Measurements from ENCODE around the gene HIPK2. TPM values are rescaled to one million over a fixed set of nuclear protein-coding genes. Genes with fewer than 3 reads are reported as not detected.

HIPK2 gene
- total RNA-seq, 2 experiments from 2014 or later = 6.2 to 7.9 TPM

GRCh38 chr7:139767561-139767982 lies 10.2 kb downstream of the HIPK2 start:
- no peaks in the 10 kb centered on the region for H3K79me2 ChIP-seq (ENCODE audit: insufficient read depth, low read depth, low read length)
- peak; percentile 74 for DNase-seq (ENCODE audit: low spot score)
- peaks cover 24% of the 10 kb centered on the region for H3K4me1 ChIP-seq (ENCODE audit: insufficient read depth, low read length, poor library complexity, severe bottlenecking)
- intact Hi-C loops (cut with micrococcal nuclease; ENCODE audit: unreplicated experiment) = no loop called here
- peak overlapping the region; percentile 53 for H3K27ac ChIP-seq (ENCODE audit: low read depth, low read length, poor library complexity, severe bottlenecking)
- H3K36me3 ChIP-seq (ENCODE audit: insufficient read depth, low read length) = no peaks in the 10 kb centered on the region
- H3K9me3 ChIP-seq (ENCODE audit: low read length) = no peaks in the 10 kb centered on the region
- no peak for TF ChIP-seq EZH2phosphoT487 (IDR thresholded peaks at IDR 0.05; ENCODE audit: borderline replicate concordance, low read depth, low read length)
- TF ChIP-seq CTCF (conservative IDR thresholded peaks at IDR 0.05; ENCODE audit: low read length) = no peak
- POLR2A ChIA-PET = interaction anchor here (0.6 kb wide), 3 partner anchors 62 to 1106 kb away, joined by 3 read pairs; no protein-coding TSS in a partner anchor
- peak overlapping the region; percentile 42 for H3K4me2 ChIP-seq (ENCODE audit: low read length)
- H4K20me1 ChIP-seq (ENCODE audit: insufficient read depth, low read length) = no peaks in the 10 kb centered on the region
- CTCF ChIA-PET (ENCODE audit: unreplicated experiment) = no interaction called here
- H3K9me2 ChIP-seq (ENCODE audit: insufficient read depth, low read length) = no peaks in the 10 kb centered on the region
- H2AFZ ChIP-seq (ENCODE audit: low read length) = no peak overlapping the region
- no peak overlapping the region for H3K4me3 ChIP-seq (ENCODE audit: low read depth, low read length, poor library complexity, severe bottlenecking)
- no TSS peak for BruUV-seq (replicated peaks)

GRCh38 chr7:139765143-139765542 lies 12.7 kb downstream of the HIPK2 start:
- Histone ChIP-seq H3K9me2 (ENCODE audit: insufficient read depth, low read length) (no peaks in the 10 kb centered on the region), H4K20me1 (ENCODE audit: insufficient read depth, low read length) (no peaks in the 10 kb centered on the region), H3K4me3 (ENCODE audit: low read depth, low read length, poor library complexity, severe bottlenecking) (no peak overlapping the region), H3K79me2 (ENCODE audit: insufficient read depth, low read depth, low read length) (no peaks in the 10 kb centered on the region), H3K36me3 (ENCODE audit: insufficient read depth, low read length) (no peaks in the 10 kb centered on the region), H3K27ac (ENCODE audit: low read depth, low read length, poor library complexity, severe bottlenecking) (no peak overlapping the region), H3K4me1 (ENCODE audit: insufficient read depth, low read length, poor library complexity, severe bottlenecking) (peaks cover 24% of the 10 kb centered on the region), H3K4me2 (ENCODE audit: low read length) (no peak overlapping the region), H2AFZ (ENCODE audit: low read length) (no peak overlapping the region), H3K9me3 (ENCODE audit: low read length) (no peaks in the 10 kb centered on the region)
- CTCF ChIA-PET (ENCODE audit: unreplicated experiment) = no interaction called here
- no peak for DNase-seq (ENCODE audit: low spot score)
- POLR2A ChIA-PET = interaction anchor here (0.6 to 0.7 kb wide), 2 partner anchors 18 to 1988 kb away, joined by 3 to 4 read pairs; no protein-coding TSS in a partner anchor
- intact Hi-C loops (cut with micrococcal nuclease; ENCODE audit: unreplicated experiment) = no loop called here
- TF ChIP-seq EZH2phosphoT487 (IDR thresholded peaks at IDR 0.05; ENCODE audit: borderline replicate concordance, low read depth, low read length) = no peak
- no peak for TF ChIP-seq CTCF (conservative IDR thresholded peaks at IDR 0.05; ENCODE audit: low read length)
- BruUV-seq (replicated peaks) = no TSS peak

GRCh38 chr7:139763330-139763729 lies 14.5 kb downstream of the HIPK2 start:
- H3K4me3 ChIP-seq (ENCODE audit: low read depth, low read length, poor library complexity, severe bottlenecking) = no peak overlapping the region
- no peaks in the 10 kb centered on the region for H3K36me3 ChIP-seq (ENCODE audit: insufficient read depth, low read length)
- no peaks in the 10 kb centered on the region for H4K20me1 ChIP-seq (ENCODE audit: insufficient read depth, low read length)
- no peaks in the 10 kb centered on the region for H3K9me2 ChIP-seq (ENCODE audit: insufficient read depth, low read length)
- no peak overlapping the region for H3K4me2 ChIP-seq (ENCODE audit: low read length)
- TF ChIP-seq EZH2phosphoT487 (IDR thresholded peaks at IDR 0.05; ENCODE audit: borderline replicate concordance, low read depth, low read length) (no peak), CTCF (conservative IDR thresholded peaks at IDR 0.05; ENCODE audit: low read length) (no peak)
- ChIA-PET CTCF (ENCODE audit: unreplicated experiment) (no interaction called here), POLR2A (no interaction called here)
- intact Hi-C loops (cut with micrococcal nuclease; ENCODE audit: unreplicated experiment) = no loop called here
- H2AFZ ChIP-seq (ENCODE audit: low read length) = no peak overlapping the region
- H3K4me1 ChIP-seq (ENCODE audit: insufficient read depth, low read length, poor library complexity, severe bottlenecking) = peaks cover 16% of the 10 kb centered on the region
- H3K9me3 ChIP-seq (ENCODE audit: low read length) = no peaks in the 10 kb centered on the region
- no peak for DNase-seq (ENCODE audit: low spot score)
- no TSS peak for BruUV-seq (replicated peaks)
- no peak overlapping the region for H3K27ac ChIP-seq (ENCODE audit: low read depth, low read length, poor library complexity, severe bottlenecking)
- no peaks in the 10 kb centered on the region for H3K79me2 ChIP-seq (ENCODE audit: insufficient read depth, low read depth, low read length)
